Activated T-helper 17 cell treated with anti-CD3 and anti-CD28 coated beads, Interleukin-2, amount 50 U/mL, for 72 hours (primary cell): Measurements from ENCODE around the gene PCDHGC3. TPM values are rescaled to one million over a fixed set of nuclear protein-coding genes. Genes with fewer than 3 reads are reported as not detected.

Experiments used
- ATAC-seq: fragments of 150-1000 bp; cut with Tn5 transposase; replicated peaks from 2 replicates; pipeline ENCODE4 v1.10.0; 2021; ENCODE audit warnings: mild to moderate bottlenecking, moderate library complexity
- H3K27ac Mint-ChIP-seq: one replicate; pipeline ENCODE4 v1.8.0; 2022; ENCODE audit warnings: mixed read lengths
- H3K27me3 Mint-ChIP-seq: one replicate; pipeline ENCODE4 v1.8.0; 2022; ENCODE audit warnings: mixed read lengths
- H3K36me3 Mint-ChIP-seq: one replicate; pipeline ENCODE4 v1.8.0; 2022; ENCODE audit warnings: low read depth, mild to moderate bottlenecking, mixed read lengths
- H3K4me1 Mint-ChIP-seq: one replicate; pipeline ENCODE4 v1.8.0; 2022; ENCODE audit warnings: mixed read lengths
- H3K4me3 Mint-ChIP-seq: one replicate; pipeline ENCODE4 v1.8.0; 2022; ENCODE audit warnings: mild to moderate bottlenecking, mixed read lengths
- H3K9me3 Mint-ChIP-seq: one replicate; pipeline ENCODE4 v1.8.0; 2022; ENCODE audit warnings: mixed read lengths
- total RNA-seq, 2 donors: library from RNA; stranded (reverse); gene quantifications; one replicate each; pipeline ENCODE4 v1.2.3, GENCODE V29; 2022

PCDHGC3 gene
- total RNA-seq, 2 donors from 2014 or later, result 0.56 TPM; not detected in 1

GRCh38 chr5:141517880-141518617 lies 42.3 kb downstream of the PCDHGC3 start:
- Mint-ChIP-seq H3K27me3 (no peaks in the 10 kb centered on the region), H3K4me3 (no peak overlapping the region), H3K4me1 (peaks cover 35% of the 10 kb centered on the region), H3K9me3 (no peaks in the 10 kb centered on the region), H3K27ac (peak overlapping the region; percentile 67), H3K36me3 (peaks cover 2% of the 10 kb centered on the region)
- ATAC-seq, result no peak

DNA sequence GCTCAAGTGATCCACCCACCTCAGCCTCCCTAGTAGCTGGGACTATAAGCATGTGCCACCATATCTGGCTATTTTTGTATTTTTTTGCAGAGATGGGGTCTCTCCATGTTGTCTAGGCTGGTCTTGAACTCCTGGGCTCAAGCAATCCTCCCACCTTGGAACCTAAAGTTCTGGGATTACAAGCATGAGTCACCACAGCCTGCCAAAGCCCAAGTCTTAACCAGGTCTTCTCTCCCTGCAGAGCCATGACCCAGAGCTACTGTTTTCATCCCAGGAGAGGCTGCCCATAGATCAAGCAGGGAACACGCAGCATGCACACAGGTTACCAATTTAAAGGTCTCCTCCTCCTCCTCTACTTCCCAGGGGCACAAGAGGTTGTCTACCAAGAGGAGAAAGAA lies 42.9 kb downstream of the PCDHGC3 start:
- H3K9me3 Mint-ChIP-seq, result no peaks in the 10 kb centered on the region
- no peaks in the 10 kb centered on the region for H3K27me3 Mint-ChIP-seq
- H3K36me3 Mint-ChIP-seq, result no peaks in the 10 kb centered on the region
- H3K4me3 Mint-ChIP-seq, result no peak overlapping the region
- no peak overlapping the region for H3K27ac Mint-ChIP-seq
- no peak for ATAC-seq
- peaks cover 32% of the 10 kb centered on the region for H3K4me1 Mint-ChIP-seq

DNA sequence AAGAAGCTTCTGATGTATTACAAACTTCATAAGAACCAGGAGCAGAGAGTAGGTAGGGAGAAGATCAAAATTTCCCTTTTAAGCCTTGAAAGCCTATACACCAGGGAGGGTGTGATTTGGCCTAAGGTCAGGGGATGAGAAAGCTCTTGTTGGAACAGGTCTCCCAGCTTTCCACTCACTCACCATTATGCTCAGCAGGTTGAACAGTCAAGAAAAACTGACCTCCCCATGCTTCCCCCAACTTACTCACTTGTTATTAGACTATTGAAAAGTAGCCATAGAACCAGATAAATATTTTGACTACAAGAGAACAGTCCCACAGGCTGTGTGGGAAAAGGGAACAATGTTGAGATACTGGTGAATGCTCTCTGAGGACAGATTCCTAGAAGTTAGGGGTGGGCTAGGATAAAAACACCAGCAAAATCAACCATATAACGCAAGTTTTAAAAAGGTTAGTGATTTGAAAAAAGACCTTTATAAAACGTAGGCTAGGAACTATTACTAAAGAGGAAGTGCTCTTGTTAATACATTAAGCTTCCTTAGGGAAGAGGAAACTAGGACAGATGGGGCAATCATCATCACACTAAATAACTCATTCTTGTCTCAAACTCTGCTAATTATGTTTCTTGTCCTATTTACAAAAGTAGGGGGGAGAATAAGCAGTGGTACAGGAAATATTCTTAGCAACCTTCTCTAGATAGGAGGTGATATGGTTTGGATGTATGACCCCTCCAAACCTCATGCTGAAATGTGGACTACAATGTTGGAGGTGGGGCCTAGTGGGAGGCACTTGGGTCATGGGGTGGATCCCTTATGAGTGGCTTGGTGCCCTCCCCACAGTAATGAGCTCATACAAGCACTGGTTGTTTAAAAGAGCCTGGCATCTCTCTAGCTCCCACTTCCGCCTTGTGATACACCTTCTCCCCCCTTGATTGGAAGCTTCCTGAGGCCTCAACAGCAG lies 44.1 kb downstream of the PCDHGC3 start:
- Mint-ChIP-seq H3K4me3 (no peak overlapping the region), H3K27me3 (no peaks in the 10 kb centered on the region), H3K27ac (peak overlapping the region; percentile 24), H3K9me3 (no peaks in the 10 kb centered on the region), H3K4me1 (peaks cover 27% of the 10 kb centered on the region), H3K36me3 (no peaks in the 10 kb centered on the region)
- no peak for ATAC-seq

- ATAC-seq, result peak; percentile 91
- Mint-ChIP-seq H3K27me3 (no peaks in the 10 kb centered on the region), H3K27ac (peak overlapping the region; percentile 24), H3K4me1 (peaks cover 26% of the 10 kb centered on the region), H3K9me3 (no peaks in the 10 kb centered on the region), H3K4me3 (peak overlapping the region; percentile 7), H3K36me3 (no peaks in the 10 kb centered on the region)
These were observed 45.5 kb downstream of the PCDHGC3 start for GRCh38 chr5:141521244-141521781.

- H3K27ac Mint-ChIP-seq, result peak overlapping the region; percentile 53
- H3K4me3 Mint-ChIP-seq, result peak overlapping the region; percentile 42
- H3K27me3 Mint-ChIP-seq, result no peaks in the 10 kb centered on the region
- H3K36me3 Mint-ChIP-seq, result no peaks in the 10 kb centered on the region
- peaks cover 25% of the 10 kb centered on the region for H3K4me1 Mint-ChIP-seq
- ATAC-seq, result no peak
- H3K9me3 Mint-ChIP-seq, result no peaks in the 10 kb centered on the region
These were observed 46.5 kb downstream of the PCDHGC3 start for GRCh38 chr5:141522301-141522700.

- no peaks in the 10 kb centered on the region for H3K9me3 Mint-ChIP-seq
- no peak overlapping the region for H3K4me3 Mint-ChIP-seq
- ATAC-seq, result no peak
- H3K27ac Mint-ChIP-seq, result peak overlapping the region; percentile 35
- peaks cover 25% of the 10 kb centered on the region for H3K4me1 Mint-ChIP-seq
- no peaks in the 10 kb centered on the region for H3K36me3 Mint-ChIP-seq
- H3K27me3 Mint-ChIP-seq, result no peaks in the 10 kb centered on the region
These were observed 48.2 kb downstream of the PCDHGC3 start for GRCh38 chr5:141523991-141524390.

- no peaks in the 10 kb centered on the region for H3K27me3 Mint-ChIP-seq
- ATAC-seq, result peak; percentile 56
- no peaks in the 10 kb centered on the region for H3K9me3 Mint-ChIP-seq
These were observed 49.1 kb downstream of the PCDHGC3 start for GRCh38 chr5:141524604-141525597.

DNA sequence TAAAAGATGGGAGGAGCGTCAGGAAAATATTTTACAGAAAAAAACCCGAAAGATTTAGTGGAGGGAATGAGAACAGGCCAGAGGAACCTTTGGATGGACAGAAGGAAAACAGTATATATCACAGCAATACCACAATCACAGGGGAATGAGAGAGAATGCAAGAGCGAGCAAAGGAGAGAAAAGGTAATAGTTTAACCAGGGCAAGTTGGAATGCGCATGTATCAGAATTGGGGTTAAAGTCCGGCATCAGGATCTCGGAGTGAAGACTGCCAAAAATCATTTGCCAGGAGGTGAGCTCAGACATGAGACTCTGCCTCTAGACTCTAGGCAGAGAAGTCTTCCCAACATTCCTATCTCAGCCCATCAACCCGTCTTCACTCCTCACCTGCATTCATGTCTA lies 49.9 kb downstream of the PCDHGC3 start:
- no peaks in the 10 kb centered on the region for H3K36me3 Mint-ChIP-seq
- H3K27ac Mint-ChIP-seq, result peak overlapping the region; percentile 35
- no peak for ATAC-seq
- H3K9me3 Mint-ChIP-seq, result no peaks in the 10 kb centered on the region
- no peaks in the 10 kb centered on the region for H3K27me3 Mint-ChIP-seq
- H3K4me3 Mint-ChIP-seq, result no peak overlapping the region
- peaks cover 25% of the 10 kb centered on the region for H3K4me1 Mint-ChIP-seq

More at GRCh38 chr5:141524604-141525597, 49.1 kb downstream of the PCDHGC3 start:
- no peaks in the 10 kb centered on the region for H3K36me3 Mint-ChIP-seq
- no peak overlapping the region for H3K4me3 Mint-ChIP-seq
- H3K4me1 Mint-ChIP-seq, result peaks cover 25% of the 10 kb centered on the region
- peak overlapping the region; percentile 35 for H3K27ac Mint-ChIP-seq

DNA sequence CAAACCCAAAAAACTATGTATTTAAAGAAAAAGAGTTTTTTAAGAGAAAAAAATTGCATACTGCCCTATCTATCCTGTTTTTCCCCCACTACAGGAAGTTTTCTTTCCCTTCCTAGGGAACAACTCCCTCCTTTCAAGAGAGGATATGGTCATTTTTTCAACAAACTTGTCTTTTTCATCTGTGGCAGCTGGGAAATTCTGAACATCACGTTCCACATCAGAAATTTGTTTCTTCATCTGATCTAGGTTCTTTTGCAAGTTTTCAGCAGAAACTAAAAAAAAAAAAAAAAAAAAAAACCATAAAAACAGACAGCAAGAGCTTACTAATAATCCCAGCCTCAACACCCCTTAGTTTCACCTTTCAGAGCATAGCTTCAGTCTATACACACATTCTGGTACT lies 51.7 kb downstream of the PCDHGC3 start:
- H3K27me3 Mint-ChIP-seq, result no peaks in the 10 kb centered on the region
- no peak for ATAC-seq
- H3K4me3 Mint-ChIP-seq, result no peak overlapping the region
- H3K36me3 Mint-ChIP-seq, result no peaks in the 10 kb centered on the region
- H3K27ac Mint-ChIP-seq, result peak overlapping the region; percentile 78
- H3K9me3 Mint-ChIP-seq, result no peaks in the 10 kb centered on the region
- H3K4me1 Mint-ChIP-seq, result peaks cover 12% of the 10 kb centered on the region

Other genes starting within 250 kb of the PCDHGC3 start
- not detected for gene PCDHB15, start 230.6 kb upstream of the PCDHGC3 start, total RNA-seq
- under 1 TPM in 1 of 2 donors, not detected in 1; 0.42 TPM for gene SLC25A2, start 171.9 kb upstream of the PCDHGC3 start, total RNA-seq
- 10 to 100 TPM; 45.3 to 50.4 TPM for gene TAF7, start 155.2 kb upstream of the PCDHGC3 start, total RNA-seq
- under 1 TPM; 0.09 to 0.16 TPM for gene PCDHGA1, start 145.5 kb upstream of the PCDHGC3 start, total RNA-seq
- gene PCDHGA2, start 137.2 kb upstream of the PCDHGC3 start, total RNA-seq, result not detected
- gene PCDHGA3, start 132.1 kb upstream of the PCDHGC3 start, total RNA-seq, result under 1 TPM in 1 of 2 donors, not detected in 1; 0.09 TPM
- gene PCDHGB1, start 125.9 kb upstream of the PCDHGC3 start, total RNA-seq, result not detected
- gene PCDHGA4, start 120.9 kb upstream of the PCDHGC3 start, total RNA-seq, result under 1 TPM in 1 of 2 donors, not detected in 1; 0.32 TPM
- gene PCDHGB2, start 116.0 kb upstream of the PCDHGC3 start, total RNA-seq, result under 1 TPM; 0.17 to 0.34 TPM
- gene PCDHGA5, start 111.8 kb upstream of the PCDHGC3 start, total RNA-seq, result under 1 TPM in 1 of 2 donors, not detected in 1; 0.11 TPM
- under 1 TPM in 1 of 2 donors, not detected in 1; 0.21 TPM for gene PCDHGB3, start 105.7 kb upstream of the PCDHGC3 start, total RNA-seq
- gene PCDHGA6, start 102.1 kb upstream of the PCDHGC3 start, total RNA-seq, result under 1 TPM; 0.06 to 0.40 TPM
- gene PCDHGA7, start 93.2 kb upstream of the PCDHGC3 start, total RNA-seq, result under 1 TPM in 1 of 2 donors, not detected in 1; 0.06 TPM
- under 1 TPM; 0.06 to 0.08 TPM for gene PCDHGB4, start 88.3 kb upstream of the PCDHGC3 start, total RNA-seq
- gene PCDHGA8, start 83.3 kb upstream of the PCDHGC3 start, total RNA-seq, result not detected
- under 1 TPM; 0.09 to 0.24 TPM for gene PCDHGB5, start 78.0 kb upstream of the PCDHGC3 start, total RNA-seq
- gene PCDHGA9, start 73.2 kb upstream of the PCDHGC3 start, total RNA-seq, result not detected
- gene PCDHGB6, start 67.9 kb upstream of the PCDHGC3 start, total RNA-seq, result under 1 TPM in 1 of 2 donors, not detected in 1; 0.08 TPM
- gene PCDHGA10, start 63.0 kb upstream of the PCDHGC3 start, total RNA-seq, result under 1 TPM; 0.06 to 0.08 TPM
- gene PCDHGB7, start 58.3 kb upstream of the PCDHGC3 start, total RNA-seq, result under 1 TPM in 1 of 2 donors, not detected in 1; 0.11 TPM
- gene PCDHGA11, start 54.9 kb upstream of the PCDHGC3 start, total RNA-seq, result under 1 TPM in 1 of 2 donors, not detected in 1; 0.09 TPM
- gene PCDHGA12, start 45.5 kb upstream of the PCDHGC3 start, total RNA-seq, result not detected
- not detected for gene PCDHGC4, start 9.1 kb downstream of the PCDHGC3 start, total RNA-seq
- gene PCDHGC5, start 13.1 kb downstream of the PCDHGC3 start, total RNA-seq, result not detected
- 100 to 1,000 TPM; 186 to 268 TPM for gene DIAPH1, start 143.0 kb downstream of the PCDHGC3 start, total RNA-seq
- 100 to 1,000 TPM; 123 to 174 TPM for gene HDAC3, start 160.9 kb downstream of the PCDHGC3 start, total RNA-seq
- 10 to 100 TPM; 16.5 to 29.9 TPM for gene RELL2, start 161.0 kb downstream of the PCDHGC3 start, total RNA-seq
- 100 to 1,000 TPM in 1 of 2 donors, 10 to 100 TPM in 1; 38.7 to 113 TPM for gene FCHSD1, start 175.5 kb downstream of the PCDHGC3 start, total RNA-seq
- gene ARAP3, start 206.3 kb downstream of the PCDHGC3 start, total RNA-seq, result 10 to 100 TPM in 1 of 2 donors, 1 to 10 TPM in 1; 7.1 to 19.6 TPM